Activated T-cell treated with anti-CD3 and anti-CD28 coated beads, Interleukin-2, amount 50 U/mL, for 72 hours (primary cell): Measurements from ENCODE around the gene MED29. TPM values are rescaled to one million over a fixed set of nuclear protein-coding genes. Genes with fewer than 3 reads are reported as not detected.

Experiments used
- ATAC-seq, 2 donors: fragments of 150-1000 bp; cut with Tn5 transposase; replicated peaks in 1 of 2; 2 replicates each; pipeline ENCODE4 v1.10.0; 2021; ENCODE audit warnings: moderate library complexity in 2 of 2, mild to moderate bottlenecking in 1 of 2
- DNase-seq, 2 donors: peaks; one replicate each; pipeline ENCODE4 v3.0.0; 2021 to 2022; ENCODE audit warnings: mixed read lengths in 1 of 2
- H3K27ac Mint-ChIP-seq: one replicate; pipeline ENCODE4 v1.8.0; 2022; ENCODE audit warnings: mild to moderate bottlenecking, moderate library complexity, mixed read lengths
- H3K27me3 Mint-ChIP-seq: one replicate; pipeline ENCODE4 v1.8.0; 2022; ENCODE audit warnings: low read depth, mixed read lengths
- H3K36me3 Mint-ChIP-seq, 2 donors: one replicate each; pipeline ENCODE4 v1.8.0; 2022; ENCODE audit warnings: mixed read lengths in 2 of 2, mild to moderate bottlenecking in 1 of 2; ENCODE audit not compliant: insufficient read depth in 2 of 2
- H3K4me1 Mint-ChIP-seq: one replicate; pipeline ENCODE4 v1.8.0; 2022; ENCODE audit warnings: low read depth, mixed read lengths
- H3K4me3 Mint-ChIP-seq, 2 donors: one replicate each; pipeline ENCODE4 v1.8.0; 2022; ENCODE audit warnings: mild to moderate bottlenecking in 2 of 2, mixed read lengths in 2 of 2, moderate library complexity in 2 of 2
- H3K9me3 Mint-ChIP-seq, 2 donors: one replicate each; pipeline ENCODE4 v1.8.0; 2022; ENCODE audit warnings: mixed read lengths in 2 of 2
- total RNA-seq, 2 donors: library from RNA; stranded (reverse); gene quantifications; one replicate each; pipeline ENCODE4 v1.2.3, GENCODE V29; 2022

The MED29 gene
- total RNA-seq, 2 donors from 2014 or later: 26.4 to 34.3 TPM

- Mint-ChIP-seq H3K4me1 (peaks cover 62% of the 10 kb centered on the region), H3K36me3 (peaks cover 15 to 24% of the 10 kb centered on the region in 2 donors), H3K9me3 (no peaks in the 10 kb centered on the region)
Observed at GRCh38 chr19:39406656-39407409, 15.7 kb downstream of the MED29 start, which contains the start of gene ZFP36. TSS of gene ZFP36 (plus strand) at chr19:39406847. CDS start at chr19:39406905, 58 bp downstream.

GRCh38 chr19:39407410-39407659 is 16.2 kb downstream of the MED29 start:
- ATAC-seq: no peak
- H3K4me1 Mint-ChIP-seq: peaks cover 62% of the 10 kb centered on the region

More at GRCh38 chr19:39406656-39407409, 15.7 kb downstream of the MED29 start, which contains the start of gene ZFP36:
- peak within 1 kb of the TSS; percentile 88 to 100 for H3K4me3 Mint-ChIP-seq
- H3K27me3 Mint-ChIP-seq: no peaks in the 10 kb centered on the region
- peak; percentile 91 to 93 for DNase-seq
- peak; percentile 34 to 40 for ATAC-seq
- peak within 1 kb of the TSS; percentile 94 for H3K27ac Mint-ChIP-seq

GRCh38 chr19:39407660-39408391 is 16.6 kb downstream of the MED29 start:
- no peaks in the 10 kb centered on the region for H3K27me3 Mint-ChIP-seq
- peaks cover 17 to 24% of the 10 kb centered on the region in 2 donors for H3K36me3 Mint-ChIP-seq
- ATAC-seq: no peak
- DNase-seq: peak; percentile 74 to 76
- peak overlapping the region; percentile 88 to 100 for H3K4me3 Mint-ChIP-seq
- H3K27ac Mint-ChIP-seq: peak overlapping the region; percentile 97
- no peaks in the 10 kb centered on the region for H3K9me3 Mint-ChIP-seq
- H3K4me1 Mint-ChIP-seq: peaks cover 58% of the 10 kb centered on the region

More at GRCh38 chr19:39407410-39407659, 16.2 kb downstream of the MED29 start:
- Mint-ChIP-seq H3K36me3 (peaks cover 16 to 24% of the 10 kb centered on the region in 2 donors), H3K4me3 (peak overlapping the region; percentile 88 to 100), H3K9me3 (no peaks in the 10 kb centered on the region), H3K27ac (peak overlapping the region; percentile 94), H3K27me3 (no peaks in the 10 kb centered on the region)
- no peak for DNase-seq

- peaks cover 57% of the 10 kb centered on the region for H3K4me1 Mint-ChIP-seq
- DNase-seq (peak; percentile 39 to 43), ATAC-seq (no peak)
- H3K4me3 Mint-ChIP-seq: peak overlapping the region; percentile 88 to 100
- H3K36me3 Mint-ChIP-seq: peaks cover 17 to 24% of the 10 kb centered on the region in 2 donors
- H3K27me3 Mint-ChIP-seq: no peaks in the 10 kb centered on the region
- H3K27ac Mint-ChIP-seq: peak overlapping the region; percentile 97
- H3K9me3 Mint-ChIP-seq: no peaks in the 10 kb centered on the region
Observed at GRCh38 chr19:39408392-39409207, 17.4 kb downstream of the MED29 start.

- peaks cover 59% of the 10 kb centered on the region for H3K4me1 Mint-ChIP-seq
- no peaks in the 10 kb centered on the region for H3K9me3 Mint-ChIP-seq
- H3K27ac Mint-ChIP-seq: peak overlapping the region; percentile 100
- DNase-seq (peak; percentile 85 to 86), ATAC-seq (peak; percentile 6 to 7)
- peak overlapping the region; percentile 88 to 100 for H3K4me3 Mint-ChIP-seq
- H3K36me3 Mint-ChIP-seq: peaks cover 21 to 31% of the 10 kb centered on the region in 2 donors
- H3K27me3 Mint-ChIP-seq: no peaks in the 10 kb centered on the region
Observed at GRCh38 chr19:39409208-39410016, 18.2 kb downstream of the MED29 start.

- ATAC-seq: peak; percentile 24 to 29
- Mint-ChIP-seq H3K9me3 (no peaks in the 10 kb centered on the region), H3K36me3 (peaks cover 22 to 33% of the 10 kb centered on the region in 2 donors)
Observed at GRCh38 chr19:39410017-39410830, 19.0 kb downstream of the MED29 start.

GRCh38 chr19:39410831-39411080 is 19.6 kb downstream of the MED29 start:
- Mint-ChIP-seq H3K9me3 (no peaks in the 10 kb centered on the region), H3K27me3 (no peaks in the 10 kb centered on the region), H3K36me3 (peaks cover 22 to 33% of the 10 kb centered on the region in 2 donors), H3K4me1 (peaks cover 49% of the 10 kb centered on the region), H3K4me3 (peak overlapping the region; percentile 88 to 100), H3K27ac (peak overlapping the region; percentile 100)
- DNase-seq (no peak), ATAC-seq (no peak)

More at GRCh38 chr19:39410017-39410830, 19.0 kb downstream of the MED29 start:
- H3K27me3 Mint-ChIP-seq: no peaks in the 10 kb centered on the region
- peak overlapping the region; percentile 88 to 100 for H3K4me3 Mint-ChIP-seq
- peaks cover 55% of the 10 kb centered on the region for H3K4me1 Mint-ChIP-seq
- H3K27ac Mint-ChIP-seq: peak overlapping the region; percentile 100
- DNase-seq: peak; percentile 78 to 83

- peaks cover 20 to 31% of the 10 kb centered on the region in 2 donors for H3K36me3 Mint-ChIP-seq
- no peaks in the 10 kb centered on the region for H3K9me3 Mint-ChIP-seq
- H3K27ac Mint-ChIP-seq: peak overlapping the region; percentile 100
- peaks cover 44% of the 10 kb centered on the region for H3K4me1 Mint-ChIP-seq
- H3K27me3 Mint-ChIP-seq: no peaks in the 10 kb centered on the region
- peak overlapping the region; percentile 88 to 100 for H3K4me3 Mint-ChIP-seq
- no peak for DNase-seq
- no peak for ATAC-seq
Observed at GRCh38 chr19:39411081-39411831, 20.1 kb downstream of the MED29 start.

- H3K27me3 Mint-ChIP-seq: no peaks in the 10 kb centered on the region
- peak overlapping the region; percentile 100 for H3K27ac Mint-ChIP-seq
- DNase-seq (peak; percentile 91), ATAC-seq (peak; percentile 48 to 50)
- peak overlapping the region; percentile 88 to 100 for H3K4me3 Mint-ChIP-seq
- peaks cover 20 to 31% of the 10 kb centered on the region in 2 donors for H3K36me3 Mint-ChIP-seq
- peaks cover 42% of the 10 kb centered on the region for H3K4me1 Mint-ChIP-seq
- H3K9me3 Mint-ChIP-seq: no peaks in the 10 kb centered on the region
Observed at GRCh38 chr19:39411832-39412099, 20.6 kb downstream of the MED29 start.

GRCh38 chr19:39412100-39412866 is 21.1 kb downstream of the MED29 start, which contains the start of gene PLEKHG2:
TSS of gene PLEKHG2 (plus strand) at chr19:39412669. CDS start at chr19:39414087, 1,418 bp downstream.
- H3K27ac Mint-ChIP-seq: peak within 1 kb of the TSS; percentile 100
- peaks cover 20 to 27% of the 10 kb centered on the region in 2 donors for H3K36me3 Mint-ChIP-seq
- peak; percentile 98 to 99 for DNase-seq
- no peaks in the 10 kb centered on the region for H3K9me3 Mint-ChIP-seq
- peaks cover 44% of the 10 kb centered on the region for H3K4me1 Mint-ChIP-seq
- H3K4me3 Mint-ChIP-seq: peak within 1 kb of the TSS; percentile 88 to 100
- H3K27me3 Mint-ChIP-seq: no peaks in the 10 kb centered on the region
- peak; percentile 70 to 71 for ATAC-seq

GRCh38 chr19:39412867-39413271 is 21.7 kb downstream of the MED29 start:
- Mint-ChIP-seq H3K27me3 (no peaks in the 10 kb centered on the region), H3K4me1 (peaks cover 47% of the 10 kb centered on the region), H3K36me3 (peaks cover 19 to 24% of the 10 kb centered on the region in 2 donors), H3K4me3 (peak overlapping the region; percentile 88 to 100), H3K9me3 (no peaks in the 10 kb centered on the region), H3K27ac (peak overlapping the region; percentile 26)
- ATAC-seq: no peak
- no peak for DNase-seq
